HG02840 (cell line): ENCODE results near the gene GOLGA7B.

ENCODE experiments used
- ATAC-seq: cut with Tn5 transposase; IDR thresholded peaks from one replicate; pipeline ENCODE4 v1.9.1; 2021; ENCODE audit warnings: mild to moderate bottlenecking, moderate library complexity, moderate number of reproducible peaks; ENCODE audit not compliant: unreplicated experiment, low FRiP score

The GOLGA7B gene

GRCh38 chr10:97866524-97867219 is 17.0 kb downstream of the GOLGA7B start:
- ATAC-seq: no peak

GRCh38 chr10:97867220-97867800 is 17.7 kb downstream of the GOLGA7B start:
- ATAC-seq: no peak

- ATAC-seq: no peak
These were observed 18.6 kb downstream of the GOLGA7B start for GRCh38 chr10:97868134-97868685.

GRCh38 chr10:97869091-97870042 is 19.7 kb downstream of the GOLGA7B start:
- no peak for ATAC-seq

- no peak for ATAC-seq
These were observed 21.3 kb downstream of the GOLGA7B start for GRCh38 chr10:97870990-97871389.

GRCh38 chr10:97873569-97873968 is 23.9 kb downstream of the GOLGA7B start:
- no peak for ATAC-seq

- no peak for ATAC-seq
These were observed 24.7 kb downstream of the GOLGA7B start for GRCh38 chr10:97874332-97874731.

- ATAC-seq: no peak
These were observed 25.7 kb downstream of the GOLGA7B start for GRCh38 chr10:97875391-97875790.

- ATAC-seq: no peak
These were observed 26.8 kb downstream of the GOLGA7B start for GRCh38 chr10:97876402-97876801.

GRCh38 chr10:97879241-97879640 is 29.6 kb downstream of the GOLGA7B start:
- no peak for ATAC-seq

GRCh38 chr10:97880109-97880508 is 30.5 kb downstream of the GOLGA7B start:
- ATAC-seq: no peak

GRCh38 chr10:97882142-97883091 is 32.8 kb downstream of the GOLGA7B start:
- ATAC-seq: no peak

- no peak for ATAC-seq
These were observed 33.4 kb downstream of the GOLGA7B start for GRCh38 chr10:97883092-97883485.

GRCh38 chr10:97886286-97886685 is 36.6 kb downstream of the GOLGA7B start:
- no peak for ATAC-seq

- no peak for ATAC-seq
These were observed 37.8 kb downstream of the GOLGA7B start for GRCh38 chr10:97887399-97887798.

- ATAC-seq: no peak
These were observed 38.5 kb downstream of the GOLGA7B start for GRCh38 chr10:97888134-97888533.

GRCh38 chr10:97888641-97889262 is 39.1 kb downstream of the GOLGA7B start:
- no peak for ATAC-seq

GRCh38 chr10:97889461-97890265 is 40.0 kb downstream of the GOLGA7B start:
- no peak for ATAC-seq
